HG03066 (cell line): ENCODE measurements around the gene KIR2DL3.
"Not testable (repeated sequence)": the region's sequence is repeated elsewhere in the genome, so short reads cannot be mapped to it uniquely, and the experiment has no call there.

ENCODE experiments used
- ATAC-seq: cut with Tn5 transposase; IDR thresholded peaks from one replicate; pipeline ENCODE4 v1.9.1; 2021; ENCODE audit warnings: low read depth; ENCODE audit not compliant: unreplicated experiment

Gene KIR2DL3

GRCh38 chr19:54786091-54786723 lies 47.9 kb downstream of the KIR2DL3 start:
- not testable (repeated sequence) for ATAC-seq

- not testable (repeated sequence) for ATAC-seq
These were observed 49.8 kb downstream of the KIR2DL3 start for GRCh38 chr19:54788154-54788553.

- no peak for ATAC-seq
These were observed 52.4 kb downstream of the KIR2DL3 start for GRCh38 chr19:54790711-54791110.

GRCh38 chr19:54791476-54791875 lies 53.2 kb downstream of the KIR2DL3 start:
- ATAC-seq = no peak

- ATAC-seq = no peak
These were observed 54.5 kb downstream of the KIR2DL3 start for GRCh38 chr19:54792814-54793213.

GRCh38 chr19:54795758-54796157 lies 57.4 kb downstream of the KIR2DL3 start:
- no peak for ATAC-seq
